OCI-LY1 (cell line): ENCODE results near the gene GPSM1.

Source experiments
- EZH2 ChIP-seq: fragments of 200-600 bp; sonication (generic), shearing (Covaris generic); IDR thresholded peaks from 2 replicates; pipeline ENCODE4 v1.8.0; 2017; ENCODE audit warnings: borderline replicate concordance, mixed run types, mild to moderate bottlenecking, antibody characterized with exemption, low read length, moderate library complexity, mixed read lengths
- TF ChIP-seq, protein P1 (sequence below): fragments of 200-600 bp; sonication (generic), shearing (Covaris generic); IDR thresholded peaks from 2 replicates; pipeline ENCODE4 v1.5.1; 2017; ENCODE audit warnings: mild to moderate bottlenecking, antibody characterized with exemption, low read length, moderate library complexity, mixed read lengths

GRCh38 chr9:136343121-136343883 lies 16.0 kb downstream of the GPSM1 start:
- TF ChIP-seq, protein P1, sequence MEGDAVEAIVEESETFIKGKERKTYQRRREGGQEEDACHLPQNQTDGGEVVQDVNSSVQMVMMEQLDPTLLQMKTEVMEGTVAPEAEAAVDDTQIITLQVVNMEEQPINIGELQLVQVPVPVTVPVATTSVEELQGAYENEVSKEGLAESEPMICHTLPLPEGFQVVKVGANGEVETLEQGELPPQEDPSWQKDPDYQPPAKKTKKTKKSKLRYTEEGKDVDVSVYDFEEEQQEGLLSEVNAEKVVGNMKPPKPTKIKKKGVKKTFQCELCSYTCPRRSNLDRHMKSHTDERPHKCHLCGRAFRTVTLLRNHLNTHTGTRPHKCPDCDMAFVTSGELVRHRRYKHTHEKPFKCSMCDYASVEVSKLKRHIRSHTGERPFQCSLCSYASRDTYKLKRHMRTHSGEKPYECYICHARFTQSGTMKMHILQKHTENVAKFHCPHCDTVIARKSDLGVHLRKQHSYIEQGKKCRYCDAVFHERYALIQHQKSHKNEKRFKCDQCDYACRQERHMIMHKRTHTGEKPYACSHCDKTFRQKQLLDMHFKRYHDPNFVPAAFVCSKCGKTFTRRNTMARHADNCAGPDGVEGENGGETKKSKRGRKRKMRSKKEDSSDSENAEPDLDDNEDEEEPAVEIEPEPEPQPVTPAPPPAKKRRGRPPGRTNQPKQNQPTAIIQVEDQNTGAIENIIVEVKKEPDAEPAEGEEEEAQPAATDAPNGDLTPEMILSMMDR, result no peak
- TF ChIP-seq EZH2, result no peak
